GM12878 (cell line): ENCODE results near the gene GRIK1.

Source experiments
- EZH2 ChIP-seq: IDR thresholded peaks from 2 replicates; pipeline ENCODE4 v1.6.1; 2012; ENCODE audit warnings: low read depth, mild to moderate bottlenecking, control low read depth, inconsistent platforms, low read length, borderline replicate concordance; ENCODE audit not compliant: control insufficient read depth
- GATAD2B ChIP-seq: fragments of 450-650 bp; conservative IDR thresholded peaks from 2 replicates; pipeline ENCODE4 v1.6.1; 2017; ENCODE audit warnings: low read depth, mild to moderate bottlenecking, moderate library complexity
- KLF5 ChIP-seq: fragments of 450-650 bp; IDR thresholded peaks from 2 replicates; pipeline ENCODE4 v1.6.1; 2014; ENCODE audit warnings: mild to moderate bottlenecking; ENCODE audit not compliant: partially characterized antibody
- POLR2A ChIP-seq: IDR thresholded peaks from 2 replicates; pipeline ENCODE4 v1.6.1; 2011; ENCODE audit warnings: low read depth, mild to moderate bottlenecking, low read length
- POLR2AphosphoS5 ChIP-seq: IDR thresholded peaks from 2 replicates; pipeline ENCODE4 v1.6.1; 2011; ENCODE audit warnings: mild to moderate bottlenecking, low read length, inconsistent platforms
- TF ChIP-seq, protein P1 (sequence below): fragments of 450-650 bp; IDR thresholded peaks from 2 replicates; pipeline ENCODE4 v1.6.1; 2017; ENCODE audit warnings: mild to moderate bottlenecking, low read depth, inconsistent platforms; ENCODE audit not compliant: poor library complexity, severe bottlenecking
- TF ChIP-seq, protein P2 (sequence below): IDR thresholded peaks from 2 replicates; pipeline ENCODE4 v1.6.1; 2012; ENCODE audit warnings: mild to moderate bottlenecking, low read depth, low read length

DNA sequence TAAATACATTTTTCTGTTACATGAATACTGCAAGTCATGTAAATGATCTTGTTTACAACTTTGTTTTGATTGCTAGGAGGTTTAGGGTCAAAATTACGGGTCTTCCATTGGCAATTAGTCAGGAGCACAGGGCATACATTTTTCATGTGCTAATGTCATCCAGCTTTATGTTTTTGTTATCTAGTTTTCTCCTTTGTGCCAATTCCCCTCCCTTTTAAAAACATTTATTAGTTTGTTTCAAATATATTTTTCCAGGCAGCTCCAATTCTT, 280.9 kb downstream of the GRIK1 start:
- TF ChIP-seq, protein P1, sequence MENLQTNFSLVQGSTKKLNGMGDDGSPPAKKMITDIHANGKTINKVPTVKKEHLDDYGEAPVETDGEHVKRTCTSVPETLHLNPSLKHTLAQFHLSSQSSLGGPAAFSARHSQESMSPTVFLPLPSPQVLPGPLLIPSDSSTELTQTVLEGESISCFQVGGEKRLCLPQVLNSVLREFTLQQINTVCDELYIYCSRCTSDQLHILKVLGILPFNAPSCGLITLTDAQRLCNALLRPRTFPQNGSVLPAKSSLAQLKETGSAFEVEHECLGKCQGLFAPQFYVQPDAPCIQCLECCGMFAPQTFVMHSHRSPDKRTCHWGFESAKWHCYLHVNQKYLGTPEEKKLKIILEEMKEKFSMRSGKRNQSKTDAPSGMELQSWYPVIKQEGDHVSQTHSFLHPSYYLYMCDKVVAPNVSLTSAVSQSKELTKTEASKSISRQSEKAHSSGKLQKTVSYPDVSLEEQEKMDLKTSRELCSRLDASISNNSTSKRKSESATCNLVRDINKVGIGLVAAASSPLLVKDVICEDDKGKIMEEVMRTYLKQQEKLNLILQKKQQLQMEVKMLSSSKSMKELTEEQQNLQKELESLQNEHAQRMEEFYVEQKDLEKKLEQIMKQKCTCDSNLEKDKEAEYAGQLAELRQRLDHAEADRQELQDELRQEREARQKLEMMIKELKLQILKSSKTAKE: no peak
- TF ChIP-seq EZH2: no peak
- TF ChIP-seq, protein P2, sequence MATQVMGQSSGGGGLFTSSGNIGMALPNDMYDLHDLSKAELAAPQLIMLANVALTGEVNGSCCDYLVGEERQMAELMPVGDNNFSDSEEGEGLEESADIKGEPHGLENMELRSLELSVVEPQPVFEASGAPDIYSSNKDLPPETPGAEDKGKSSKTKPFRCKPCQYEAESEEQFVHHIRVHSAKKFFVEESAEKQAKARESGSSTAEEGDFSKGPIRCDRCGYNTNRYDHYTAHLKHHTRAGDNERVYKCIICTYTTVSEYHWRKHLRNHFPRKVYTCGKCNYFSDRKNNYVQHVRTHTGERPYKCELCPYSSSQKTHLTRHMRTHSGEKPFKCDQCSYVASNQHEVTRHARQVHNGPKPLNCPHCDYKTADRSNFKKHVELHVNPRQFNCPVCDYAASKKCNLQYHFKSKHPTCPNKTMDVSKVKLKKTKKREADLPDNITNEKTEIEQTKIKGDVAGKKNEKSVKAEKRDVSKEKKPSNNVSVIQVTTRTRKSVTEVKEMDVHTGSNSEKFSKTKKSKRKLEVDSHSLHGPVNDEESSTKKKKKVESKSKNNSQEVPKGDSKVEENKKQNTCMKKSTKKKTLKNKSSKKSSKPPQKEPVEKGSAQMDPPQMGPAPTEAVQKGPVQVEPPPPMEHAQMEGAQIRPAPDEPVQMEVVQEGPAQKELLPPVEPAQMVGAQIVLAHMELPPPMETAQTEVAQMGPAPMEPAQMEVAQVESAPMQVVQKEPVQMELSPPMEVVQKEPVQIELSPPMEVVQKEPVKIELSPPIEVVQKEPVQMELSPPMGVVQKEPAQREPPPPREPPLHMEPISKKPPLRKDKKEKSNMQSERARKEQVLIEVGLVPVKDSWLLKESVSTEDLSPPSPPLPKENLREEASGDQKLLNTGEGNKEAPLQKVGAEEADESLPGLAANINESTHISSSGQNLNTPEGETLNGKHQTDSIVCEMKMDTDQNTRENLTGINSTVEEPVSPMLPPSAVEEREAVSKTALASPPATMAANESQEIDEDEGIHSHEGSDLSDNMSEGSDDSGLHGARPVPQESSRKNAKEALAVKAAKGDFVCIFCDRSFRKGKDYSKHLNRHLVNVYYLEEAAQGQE: no peak
- no peak for TF ChIP-seq POLR2AphosphoS5
- no peak for TF ChIP-seq POLR2A
- no peak for TF ChIP-seq KLF5
- no peak for TF ChIP-seq GATAD2B
